GM12875 (cell line): ENCODE measurements around the gene OXER1.

Source experiments
- H3K4me3 ChIP-seq: one replicate; pipeline ENCODE4 v1.5.1; 2011; ENCODE audit warnings: low read depth, low read length, control low read depth
- CTCF ChIP-seq: IDR thresholded peaks from 2 replicates; pipeline ENCODE4 v1.5.1; 2011; ENCODE audit warnings: low read depth, mild to moderate bottlenecking, control low read depth, inconsistent platforms, low read length, moderate library complexity, borderline replicate concordance; ENCODE audit not compliant: insufficient read depth

The OXER1 gene

GRCh38 chr2:42764096-42764495 lies at the start of gene OXER1:
Gene OXER1 (minus strand): TSS chr2:42764135. CDS start chr2:42764062, 73 bp downstream.
- no peak for TF ChIP-seq CTCF
- H3K4me3 ChIP-seq, result no peak within 1 kb of the TSS

- peak; percentile 35; the same call in 1 of the 2 replicates for TF ChIP-seq CTCF
- no peak overlapping the region for H3K4me3 ChIP-seq
Measured at GRCh38 chr2:42812899-42813479, 49.1 kb upstream of the OXER1 start.

- H3K4me3 ChIP-seq, result peak overlapping the region; percentile 79
- 0 out of 2 replicates have a peak, but pooled peaks have one; percentile 8 for TF ChIP-seq CTCF
Measured at GRCh38 chr2:42810971-42811811, 47.3 kb upstream of the OXER1 start.

- TF ChIP-seq CTCF, result no peak
- H3K4me3 ChIP-seq, result peak overlapping the region; percentile 79
Measured at GRCh38 chr2:42810121-42810970, 46.4 kb upstream of the OXER1 start.

GRCh38 chr2:42809819-42810120 lies 45.8 kb upstream of the OXER1 start:
- peak overlapping the region; percentile 79 for H3K4me3 ChIP-seq
- peak; percentile 39 for TF ChIP-seq CTCF

- peak overlapping the region; percentile 79 for H3K4me3 ChIP-seq
- TF ChIP-seq CTCF, result no peak
Measured at GRCh38 chr2:42809131-42809818, 45.3 kb upstream of the OXER1 start.
